GM08714 (cell line): ENCODE results near the gene ANP32B.
"Not testable (repeated sequence)": the region's sequence is repeated elsewhere in the genome, so short reads cannot be mapped to it uniquely, and the experiment has no call there.

Source experiments
- H3K4me3 ChIP-seq: fragments of 200-500 bp; sonication (Bioruptor generic); 2 replicates; pipeline ENCODE4 v1.5.1; 2014; ENCODE audit warnings: mild to moderate bottlenecking, low read length, inconsistent platforms
- ZNF274 ChIP-seq: IDR thresholded peaks from 2 replicates; pipeline ENCODE4 v1.6.1; 2012; ENCODE audit warnings: mild to moderate bottlenecking, low read depth, low read length

ANP32B gene

GRCh38 chr9:97992219-97992618 lies 9.1 kb downstream of the ANP32B start:
- no peak for TF ChIP-seq ZNF274
- no peak overlapping the region for H3K4me3 ChIP-seq

DNA sequence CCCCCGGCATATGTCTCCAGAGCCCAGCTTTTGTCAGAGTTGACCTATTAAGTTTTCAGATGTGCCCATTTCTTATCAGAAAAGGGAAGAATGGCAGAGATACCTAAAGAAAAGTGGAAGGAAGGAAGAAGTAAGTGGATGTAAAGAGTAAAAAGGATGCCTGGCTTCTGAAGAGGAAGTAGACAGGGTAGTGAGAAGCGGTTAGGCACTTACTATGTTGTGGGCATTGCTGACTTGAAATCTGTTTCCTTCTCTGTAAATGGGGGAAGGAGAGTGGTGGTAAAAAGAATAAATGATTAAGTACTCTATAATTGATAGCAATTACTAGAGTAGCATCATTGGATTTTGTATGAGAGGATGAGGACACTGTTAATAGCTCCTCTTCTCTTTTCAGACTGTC lies 9.9 kb downstream of the ANP32B start:
- TF ChIP-seq ZNF274: no peak
- no peak overlapping the region for H3K4me3 ChIP-seq

DNA sequence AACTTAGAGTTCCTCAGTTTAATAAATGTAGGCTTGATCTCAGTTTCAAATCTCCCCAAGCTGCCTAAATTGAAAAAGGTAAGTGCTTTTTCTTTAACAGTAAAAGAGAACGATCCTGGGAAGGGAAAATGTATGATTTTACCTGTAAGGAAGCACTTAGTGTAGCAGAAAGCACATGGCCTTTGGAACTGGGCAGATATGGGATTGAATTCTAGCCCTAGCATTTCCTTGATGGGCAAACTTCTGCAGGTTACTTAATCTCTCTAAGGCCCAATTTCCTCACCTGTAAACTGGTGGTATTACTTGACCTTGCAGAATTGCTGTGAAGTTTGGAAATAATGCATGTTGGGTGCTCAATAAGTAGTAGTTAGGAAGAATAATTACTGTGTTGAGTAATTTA lies 11.6 kb downstream of the ANP32B start:
- TF ChIP-seq ZNF274: no peak
- no peak overlapping the region for H3K4me3 ChIP-seq

GRCh38 chr9:97996676-97997075 lies 13.5 kb downstream of the ANP32B start:
- not testable (repeated sequence) for H3K4me3 ChIP-seq

- no peak overlapping the region for H3K4me3 ChIP-seq
- TF ChIP-seq ZNF274: no peak
Measured at GRCh38 chr9:97997330-97998276, 14.5 kb downstream of the ANP32B start.

GRCh38 chr9:98002808-98003207 lies 19.7 kb downstream of the ANP32B start:
- no peak for TF ChIP-seq ZNF274
- no peak overlapping the region for H3K4me3 ChIP-seq

DNA sequence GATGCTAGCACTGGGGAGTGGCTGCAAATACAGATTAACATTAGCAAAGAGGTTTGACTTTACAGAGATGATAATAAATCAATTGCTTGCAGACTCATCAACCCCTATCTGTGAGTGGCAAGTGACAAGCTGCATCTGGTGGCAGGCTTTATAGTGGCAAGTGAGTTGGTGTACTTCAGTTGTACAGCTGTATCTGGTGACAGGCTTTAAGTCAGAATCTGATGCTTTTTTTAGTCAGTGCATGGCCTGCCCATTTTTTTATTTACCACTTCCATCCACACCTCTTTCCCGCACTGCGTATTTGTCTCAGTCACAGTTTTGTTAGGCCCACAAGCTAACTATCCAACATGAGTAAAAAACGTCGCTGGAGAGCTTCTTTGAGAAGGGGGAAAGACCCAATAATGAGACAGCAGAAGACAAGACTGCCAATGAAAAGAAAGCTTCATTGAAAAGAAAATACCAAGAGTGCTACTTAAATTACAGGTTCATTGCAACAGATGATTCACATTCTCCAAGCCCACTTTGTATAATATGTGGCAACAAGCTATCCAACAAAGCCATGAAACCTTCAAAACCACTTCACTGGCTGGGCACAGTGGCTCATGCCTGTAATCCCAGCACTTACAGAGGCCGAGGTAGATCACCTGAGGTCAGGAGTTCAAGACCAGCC lies 23.1 kb downstream of the ANP32B start:
- no peak for TF ChIP-seq ZNF274
- no peak overlapping the region for H3K4me3 ChIP-seq

- no peak overlapping the region for H3K4me3 ChIP-seq
- no peak for TF ChIP-seq ZNF274
Measured at GRCh38 chr9:98007251-98007928, 24.2 kb downstream of the ANP32B start.

- H3K4me3 ChIP-seq: no peak overlapping the region
- TF ChIP-seq ZNF274: no peak
Measured at GRCh38 chr9:98008764-98009163, 25.6 kb downstream of the ANP32B start.

GRCh38 chr9:98009437-98009836 lies 26.3 kb downstream of the ANP32B start:
- no peak overlapping the region for H3K4me3 ChIP-seq
- TF ChIP-seq ZNF274: no peak

DNA sequence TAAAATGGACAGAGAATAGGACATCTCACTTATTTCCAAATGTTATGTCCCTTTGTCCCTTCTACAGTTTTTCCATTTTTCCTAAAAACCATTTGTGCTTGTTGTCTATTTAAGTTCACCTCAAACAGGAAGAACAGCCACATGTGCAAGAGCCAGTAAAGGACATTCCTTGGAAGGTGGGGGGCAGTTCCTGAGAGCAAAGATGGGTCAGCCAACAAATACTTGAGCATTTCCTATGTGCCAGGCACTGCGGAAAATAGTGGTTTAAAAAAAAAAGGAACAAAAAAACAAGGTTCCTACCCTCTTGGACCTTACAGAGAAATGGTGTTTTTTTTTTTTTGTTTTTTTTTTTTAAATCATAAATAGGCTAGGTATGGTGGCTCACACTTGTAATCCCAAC lies 26.8 kb downstream of the ANP32B start:
- H3K4me3 ChIP-seq: no peak overlapping the region
- TF ChIP-seq ZNF274: no peak

DNA sequence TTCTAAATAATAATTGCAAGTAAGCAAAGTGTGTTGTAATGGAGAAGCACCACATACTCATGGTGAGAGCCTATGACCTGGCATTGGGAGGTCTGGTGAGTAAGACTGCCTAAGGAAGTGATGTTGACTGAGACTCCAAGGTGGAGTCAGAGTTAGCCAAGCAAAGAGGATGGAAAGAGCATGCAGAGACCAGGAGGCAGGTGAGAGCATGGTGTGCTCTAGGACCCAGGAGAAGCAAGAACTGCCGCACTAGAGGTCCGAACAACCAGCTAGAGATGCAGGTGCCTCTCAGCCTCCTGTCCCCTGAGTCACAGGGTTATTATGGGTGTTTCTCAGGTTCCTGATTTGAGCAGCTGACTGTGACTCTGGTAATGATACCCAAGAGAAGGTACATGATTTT lies 27.3 kb downstream of the ANP32B start:
- TF ChIP-seq ZNF274: no peak

GRCh38 chr9:98011122-98011521 lies 28.0 kb downstream of the ANP32B start:
- no peak overlapping the region for H3K4me3 ChIP-seq
- no peak for TF ChIP-seq ZNF274

More for the DNA sequence above, 27.3 kb downstream of the ANP32B start:
- no peak overlapping the region for H3K4me3 ChIP-seq

GRCh38 chr9:98016137-98016680 lies 33.1 kb downstream of the ANP32B start:
- no peak for TF ChIP-seq ZNF274
- no peak overlapping the region for H3K4me3 ChIP-seq
